H1 (cell line): ENCODE data around the gene WDFY4. TPM values are rescaled to one million over a fixed set of nuclear protein-coding genes. Genes with fewer than 3 reads are reported as not detected.

Experiments
- CHD7 ChIP-seq: fragments of 300-600 bp; sonication (generic); IDR thresholded peaks from 2 replicates; pipeline ENCODE4 v1.7.1; 2012; ENCODE audit warnings: low read length, moderate library complexity, mild to moderate bottlenecking, inconsistent platforms; ENCODE audit not compliant: insufficient replicate concordance
- CTBP2 ChIP-seq: IDR thresholded peaks from 2 replicates; pipeline ENCODE4 v1.7.0; 2011; ENCODE audit warnings: borderline replicate concordance, mild to moderate bottlenecking, moderate library complexity, mixed read lengths, low read length; ENCODE audit not compliant: insufficient read depth, insufficient read length
- POU5F1 ChIP-seq: IDR thresholded peaks from 2 replicates; pipeline ENCODE4 v1.6.1; 2011; ENCODE audit warnings: low read depth, mild to moderate bottlenecking, low read length, moderate library complexity
- SP2 ChIP-seq: IDR thresholded peaks from 2 replicates; pipeline ENCODE4 v1.6.1; 2012; ENCODE audit warnings: mild to moderate bottlenecking, low read length, inconsistent platforms
- ZNF274 ChIP-seq: IDR thresholded peaks from 2 replicates; pipeline ENCODE4 v1.7.0; 2012; ENCODE audit warnings: low read length, borderline replicate concordance; ENCODE audit errors: extremely low read depth
- polyA plus RNA-seq, 7 experiments: library from polyadenylated mRNA; depleted of rRNA in 3 of 7; stranded (reverse) in 5 of 7; unstranded in 2 of 7; fragments of >200 nt in 5 of 7; fragments of 200-250 nt in 2 of 7; gene quantifications; 1 replicate in 5 of 7; 2 replicates in 1 of 7; 4 replicates in 1 of 7; pipeline versions ENCODE4 v1.2.1 to v1.2.3, GENCODE V29; 2011 to 2013; ENCODE audit warnings: missing spikeins in 2 of 7, mixed read lengths in 2 of 7
- total RNA-seq: library from RNA; stranded (reverse); fragmentation: NEBNext Ultra II Directional; extraction: Animal tissue kit (Norgen Biotek cat#: 25700); gene quantifications from 2 replicates; pipeline ENCODE4 v1.2.1, GENCODE V29; 2021

Gene WDFY4
- total and polyA plus RNA-seq, 2 of the 8 experiments (the other 6 are each of a cell fraction or from before 2014, with no cell fraction given): not detected

GRCh38 chr10:48725708-48726107 is 41.0 kb downstream of the WDFY4 start (continued):
- TF ChIP-seq CHD7: no peak
- TF ChIP-seq SP2: no peak
- TF ChIP-seq CTBP2: no peak
- TF ChIP-seq POU5F1: no peak
- no peak for TF ChIP-seq ZNF274
